Measurements from ENCODE around the gene TMEM258. TPM values are rescaled to one million over a fixed set of nuclear protein-coding genes. Genes with fewer than 3 reads are reported as not detected.

Gene TMEM258
- total RNA-seq, 1 donor from 2014 or later = 162 TPM

DNA sequence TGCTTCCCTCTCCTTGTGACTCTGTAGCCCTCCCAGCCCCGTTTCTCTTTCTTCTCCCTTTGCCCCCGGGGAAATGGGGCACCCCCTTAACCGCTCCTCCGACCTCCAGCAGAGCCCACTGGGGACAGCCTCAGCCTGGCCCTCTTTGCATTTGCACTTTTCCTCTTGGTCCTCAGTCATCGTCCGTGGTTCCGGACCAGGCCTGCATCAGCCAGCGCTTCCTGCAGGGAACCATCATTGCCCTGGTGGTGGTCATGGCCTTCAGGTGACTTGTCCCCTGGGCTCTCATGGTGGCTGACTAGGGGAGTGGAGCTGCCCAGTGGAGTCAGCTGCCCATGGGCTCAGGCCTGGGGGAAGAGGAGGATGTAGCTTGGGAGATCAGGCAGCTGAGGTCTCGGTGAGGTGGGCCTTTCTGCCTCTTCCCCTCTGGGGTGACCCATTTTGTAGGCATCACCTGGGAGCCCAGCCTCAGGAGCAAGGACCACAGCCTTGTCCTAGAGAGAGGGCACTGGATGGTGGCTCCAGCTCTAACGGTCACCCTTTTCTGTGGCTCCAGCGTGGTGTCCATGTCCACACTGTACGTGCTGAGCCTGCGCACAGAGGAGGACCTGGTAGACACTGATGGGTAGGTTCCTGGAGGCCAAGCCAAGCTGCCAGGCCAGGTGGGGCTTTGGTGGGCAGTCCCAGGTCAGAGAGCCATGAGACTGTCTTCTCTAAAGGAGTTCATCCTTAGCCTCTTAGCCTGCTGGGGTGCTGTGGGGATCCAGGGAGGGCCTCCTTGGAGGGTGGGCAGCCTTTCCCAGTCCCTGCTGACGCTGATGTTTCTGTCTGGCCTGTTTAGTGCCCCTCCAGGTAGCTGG is 12.5 kb downstream of the TMEM258 start:
- no peaks in the 10 kb centered on the region for H3K4me1 Mint-ChIP-seq
- no peak for TF ChIP-seq CTCF (conservative IDR thresholded peaks at IDR 0.05)
- no peaks in the 10 kb centered on the region for H3K27me3 Mint-ChIP-seq (ENCODE audit: low read depth)
- no peak for DNase-seq (ENCODE audit: low read depth, low spot score)
- H3K9me3 Mint-ChIP-seq = no peaks in the 10 kb centered on the region
- no peaks in the 10 kb centered on the region for H3K36me3 Mint-ChIP-seq (ENCODE audit: low read depth)
- peak overlapping the region; percentile 83 for H3K27ac Mint-ChIP-seq (ENCODE audit: unreplicated experiment)
- no peak overlapping the region for H3K4me3 Mint-ChIP-seq

DNA sequence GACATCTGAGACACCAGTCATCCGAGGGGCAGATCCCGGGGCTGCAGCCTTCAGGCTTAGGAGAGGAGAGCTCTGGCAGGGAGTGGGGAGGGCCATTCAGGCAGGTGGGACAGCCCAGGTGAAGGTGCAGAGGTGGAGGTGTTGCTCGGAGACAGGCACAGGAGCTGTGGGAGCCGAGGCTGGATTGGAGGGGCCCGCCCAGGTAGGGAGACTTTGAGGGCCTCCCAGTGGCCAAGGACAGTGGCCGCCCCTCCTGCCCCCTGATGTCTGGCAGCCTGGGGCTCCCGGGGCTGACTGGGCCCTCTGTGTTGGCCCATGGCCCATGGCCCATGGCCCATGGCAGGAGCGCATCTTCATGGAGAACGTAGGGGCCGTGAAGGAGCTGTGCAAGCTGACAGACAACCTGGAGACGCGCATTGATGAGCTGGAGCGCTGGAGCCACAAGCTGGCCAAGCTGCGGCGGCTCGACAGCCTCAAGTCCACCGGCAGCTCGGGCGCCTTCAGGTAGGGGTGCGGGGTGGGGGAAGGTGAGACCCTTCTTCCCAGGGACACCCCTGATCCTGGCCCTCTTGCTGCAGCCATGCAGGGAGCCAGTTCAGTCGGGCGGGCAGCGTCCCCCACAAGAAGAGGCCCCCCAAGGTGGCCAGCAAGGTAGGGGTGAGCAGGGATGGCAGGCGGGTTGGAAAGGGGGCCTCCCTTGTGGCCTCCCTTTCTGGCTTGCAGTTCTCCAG is 13.3 kb downstream of the TMEM258 start:
- no peak for TF ChIP-seq CTCF (conservative IDR thresholded peaks at IDR 0.05)
- no peaks in the 10 kb centered on the region for H3K36me3 Mint-ChIP-seq (ENCODE audit: low read depth)
- H3K27ac Mint-ChIP-seq (ENCODE audit: unreplicated experiment) = no peak overlapping the region
- no peaks in the 10 kb centered on the region for H3K4me1 Mint-ChIP-seq
- no peak for DNase-seq (ENCODE audit: low read depth, low spot score)
- H3K9me3 Mint-ChIP-seq = no peaks in the 10 kb centered on the region
- H3K4me3 Mint-ChIP-seq = no peak overlapping the region
- H3K27me3 Mint-ChIP-seq (ENCODE audit: low read depth) = no peaks in the 10 kb centered on the region

DNA sequence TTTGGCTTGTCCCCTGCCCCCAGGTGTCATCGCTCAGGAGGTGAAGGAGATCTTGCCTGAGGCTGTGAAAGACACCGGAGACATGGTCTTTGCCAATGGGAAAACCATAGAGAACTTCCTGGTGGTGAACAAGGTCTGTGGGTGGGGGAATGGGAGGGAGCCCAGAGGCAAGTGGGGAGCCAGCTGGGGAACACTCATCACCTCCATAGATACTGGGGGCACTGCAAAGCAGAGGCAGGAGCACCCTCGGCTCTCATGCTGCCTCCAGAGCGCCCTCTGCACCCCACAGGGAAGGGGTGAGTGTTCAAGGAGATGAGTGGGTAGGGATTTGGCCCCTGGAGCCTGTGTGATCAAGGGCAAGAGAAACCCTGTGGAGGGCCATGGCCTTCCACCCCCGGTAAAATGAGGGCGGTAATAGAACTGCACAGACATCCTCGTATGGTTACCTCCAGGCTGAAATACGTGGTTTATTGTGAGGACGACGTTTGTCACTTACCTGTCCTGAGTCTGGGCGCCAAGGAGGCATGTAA is 14.0 kb downstream of the TMEM258 start:
- H3K4me1 Mint-ChIP-seq = no peaks in the 10 kb centered on the region
- H3K27ac Mint-ChIP-seq (ENCODE audit: unreplicated experiment) = no peak overlapping the region
- no peaks in the 10 kb centered on the region for H3K9me3 Mint-ChIP-seq
- no peak for TF ChIP-seq CTCF (conservative IDR thresholded peaks at IDR 0.05)
- H3K36me3 Mint-ChIP-seq (ENCODE audit: low read depth) = no peaks in the 10 kb centered on the region
- DNase-seq (ENCODE audit: low read depth, low spot score) = no peak
- H3K27me3 Mint-ChIP-seq (ENCODE audit: low read depth) = no peaks in the 10 kb centered on the region
- H3K4me3 Mint-ChIP-seq = no peak overlapping the region

GRCh38 chr11:61777234-61778090 is 14.9 kb downstream of the TMEM258 start:
- Mint-ChIP-seq H3K27ac (ENCODE audit: unreplicated experiment) (no peak overlapping the region), H3K4me1 (peaks cover 4% of the 10 kb centered on the region), H3K27me3 (ENCODE audit: low read depth) (no peaks in the 10 kb centered on the region), H3K4me3 (no peak overlapping the region), H3K9me3 (no peaks in the 10 kb centered on the region), H3K36me3 (ENCODE audit: low read depth) (no peaks in the 10 kb centered on the region)
- DNase-seq (ENCODE audit: low read depth, low spot score) = no peak
- no peak for TF ChIP-seq CTCF (conservative IDR thresholded peaks at IDR 0.05)

GRCh38 chr11:61776561-61777075 is 15.8 kb downstream of the TMEM258 start:
- Mint-ChIP-seq H3K4me3 (no peak overlapping the region), H3K27me3 (ENCODE audit: low read depth) (no peaks in the 10 kb centered on the region), H3K36me3 (ENCODE audit: low read depth) (no peaks in the 10 kb centered on the region), H3K4me1 (peaks cover 4% of the 10 kb centered on the region), H3K27ac (ENCODE audit: unreplicated experiment) (no peak overlapping the region), H3K9me3 (no peaks in the 10 kb centered on the region)
- TF ChIP-seq CTCF (conservative IDR thresholded peaks at IDR 0.05) = peak; percentile 73
- peak; percentile 62 for DNase-seq (ENCODE audit: low read depth, low spot score)
